HG03280 (cell line): Measurements from ENCODE around the gene GPATCH3.
"Not testable (repeated sequence)": the region's sequence is repeated elsewhere in the genome, so short reads cannot be mapped to it uniquely, and the experiment has no call there.

ENCODE experiments used
- ATAC-seq: cut with Tn5 transposase; IDR thresholded peaks from one replicate; pipeline ENCODE4 v1.9.1; 2021; ENCODE audit warnings: mild to moderate bottlenecking, moderate library complexity; ENCODE audit not compliant: unreplicated experiment

GPATCH3 gene

DNA sequence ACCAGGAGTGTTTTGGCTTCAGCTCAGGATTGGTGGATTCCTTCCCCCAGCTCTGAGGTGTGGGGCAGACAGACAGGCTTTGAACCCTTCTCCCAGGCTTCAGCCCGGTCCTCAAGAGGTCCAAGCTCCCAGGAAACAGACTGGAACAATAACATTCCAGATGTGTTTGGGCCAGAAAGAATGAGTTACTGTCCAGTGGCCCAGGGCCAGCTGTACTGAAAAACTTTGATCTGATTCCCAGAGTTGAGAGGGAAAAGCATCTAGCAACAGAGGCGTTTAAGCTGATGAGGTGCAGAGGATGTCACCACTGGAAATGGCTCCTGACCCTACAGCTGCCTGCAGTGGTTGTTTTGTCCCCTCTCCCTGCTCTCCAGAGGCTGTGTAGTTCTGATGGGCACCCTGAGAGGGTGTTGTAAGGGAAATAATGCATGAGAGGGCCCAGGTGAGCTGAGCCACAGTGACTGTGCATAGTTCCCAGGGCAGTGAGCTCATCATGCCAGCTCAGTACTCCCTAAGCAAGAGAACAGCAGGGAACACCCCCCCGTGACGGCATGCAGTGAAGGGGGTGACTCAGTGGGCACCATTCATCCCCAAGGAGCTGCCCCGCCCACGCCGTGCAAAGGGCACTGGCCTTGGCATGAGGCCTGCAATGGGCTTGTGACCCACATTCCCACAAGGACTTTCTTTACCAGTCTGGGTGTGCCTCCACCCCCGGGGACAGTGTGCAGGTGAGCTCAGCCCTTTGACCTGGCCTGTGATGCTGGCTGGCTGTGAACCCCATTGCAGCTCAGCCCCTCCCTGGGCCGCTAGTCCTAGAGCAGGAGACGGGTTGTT is 51.1 kb downstream of the GPATCH3 start:
- no peak for ATAC-seq

DNA sequence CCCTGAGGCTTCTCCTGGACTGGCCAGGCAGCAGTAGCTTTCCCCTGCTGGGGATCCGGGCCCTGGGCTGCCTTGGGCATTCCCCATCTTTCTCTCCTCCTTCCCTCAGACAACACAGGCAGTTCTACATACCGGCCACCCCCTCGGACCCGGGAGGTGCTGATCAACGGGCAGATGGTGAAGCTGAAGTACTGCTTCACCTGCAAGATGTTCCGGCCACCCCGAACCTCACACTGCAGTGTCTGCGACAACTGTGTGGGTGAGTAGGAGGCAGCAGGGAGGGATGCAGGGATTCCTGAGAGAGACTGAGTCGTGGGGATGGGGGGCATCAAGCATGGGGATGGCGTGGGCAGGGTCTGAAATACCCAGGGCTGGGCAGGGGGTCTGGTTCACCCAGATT is 51.8 kb downstream of the GPATCH3 start:
- no peak for ATAC-seq

DNA sequence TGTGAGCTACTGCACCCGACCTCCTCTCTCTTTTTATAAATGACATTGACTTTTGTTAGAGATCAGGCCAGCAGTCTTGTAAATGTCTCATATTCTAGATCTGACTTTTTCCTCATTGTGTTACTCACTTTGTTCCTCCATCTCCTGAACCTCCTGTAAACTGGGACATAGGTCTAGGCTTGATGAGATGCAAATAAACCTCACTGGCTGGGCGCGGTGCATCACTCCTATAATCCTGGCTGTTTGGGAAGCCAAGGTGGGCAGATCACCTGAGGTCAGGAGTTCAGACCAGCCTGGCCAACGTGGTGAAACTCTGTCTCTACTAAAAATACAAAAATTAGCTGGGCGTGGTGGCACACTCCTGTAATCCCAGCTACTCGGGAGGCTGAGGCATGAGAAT is 52.4 kb downstream of the GPATCH3 start:
- not testable (repeated sequence) for ATAC-seq

DNA sequence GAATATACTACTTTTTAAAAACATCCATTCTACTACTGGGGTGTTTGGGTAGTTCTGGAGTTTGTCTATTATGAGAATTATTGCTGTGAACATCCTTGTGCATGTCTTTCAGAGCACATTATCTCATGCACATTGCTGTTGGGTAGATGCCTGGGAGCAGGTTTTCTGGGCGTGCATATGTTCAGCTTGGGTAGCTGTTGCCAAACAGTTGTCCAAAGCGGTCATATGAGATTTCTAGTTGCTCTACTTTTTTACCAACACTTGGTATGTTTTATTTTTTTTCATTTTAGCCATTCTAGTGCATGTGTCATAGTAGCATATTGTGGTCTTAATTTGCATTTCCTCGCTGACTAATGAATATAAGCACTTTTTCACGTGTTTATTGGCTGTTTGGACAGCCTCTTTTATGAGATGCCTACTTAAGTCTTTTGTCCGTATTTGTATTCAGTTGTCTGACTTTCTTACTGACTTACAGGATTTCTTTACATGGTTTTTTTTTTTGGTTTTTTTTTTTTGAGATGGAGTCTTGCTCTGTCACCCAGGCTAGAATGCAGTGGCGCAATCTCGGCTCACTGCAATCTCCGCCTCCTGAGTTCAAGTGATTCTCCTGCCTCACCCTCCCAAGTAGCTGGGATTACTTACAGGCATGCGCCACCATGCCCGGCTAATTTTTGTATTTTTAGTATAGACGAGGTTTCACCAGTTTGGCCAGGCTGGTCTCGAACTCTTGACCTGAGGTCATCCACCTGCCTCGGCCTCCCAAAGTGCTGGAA is 55.7 kb downstream of the GPATCH3 start:
- ATAC-seq = no peak
